Endothelial cell of umbilical vein (primary cell): ENCODE results near the gene FBXO44.

ENCODE experiments used
- POLR2A ChIP-seq: IDR thresholded peaks from 2 replicates; pipeline ENCODE4 v1.6.1; 2012; ENCODE audit warnings: low read depth, mild to moderate bottlenecking, control low read depth, low read length
- POLR2AphosphoS5 ChIP-seq: IDR thresholded peaks from 2 replicates; pipeline ENCODE4 v1.6.1; 2012; ENCODE audit warnings: low read depth, mild to moderate bottlenecking, control low read depth, low read length, moderate library complexity; ENCODE audit not compliant: insufficient read depth
- TF ChIP-seq, protein P1 (sequence below), 2 donors: IDR thresholded peaks; 1 replicate in 1 of 2; 2 replicates in 1 of 2; pipeline ENCODE4 v1.5.1; 2011; ENCODE audit warnings: low read length in 2 of 2, mild to moderate bottlenecking in 2 of 2, moderate library complexity in 2 of 2, control low read depth in 1 of 2, inconsistent platforms in 1 of 2, low read depth in 1 of 2; ENCODE audit not compliant: insufficient read depth in 1 of 2; ENCODE audit errors: extremely low read depth in 1 of 2

GRCh38 chr1:11613347-11613746 lies 41.3 kb upstream of the FBXO44 start:
- TF ChIP-seq, protein P1, sequence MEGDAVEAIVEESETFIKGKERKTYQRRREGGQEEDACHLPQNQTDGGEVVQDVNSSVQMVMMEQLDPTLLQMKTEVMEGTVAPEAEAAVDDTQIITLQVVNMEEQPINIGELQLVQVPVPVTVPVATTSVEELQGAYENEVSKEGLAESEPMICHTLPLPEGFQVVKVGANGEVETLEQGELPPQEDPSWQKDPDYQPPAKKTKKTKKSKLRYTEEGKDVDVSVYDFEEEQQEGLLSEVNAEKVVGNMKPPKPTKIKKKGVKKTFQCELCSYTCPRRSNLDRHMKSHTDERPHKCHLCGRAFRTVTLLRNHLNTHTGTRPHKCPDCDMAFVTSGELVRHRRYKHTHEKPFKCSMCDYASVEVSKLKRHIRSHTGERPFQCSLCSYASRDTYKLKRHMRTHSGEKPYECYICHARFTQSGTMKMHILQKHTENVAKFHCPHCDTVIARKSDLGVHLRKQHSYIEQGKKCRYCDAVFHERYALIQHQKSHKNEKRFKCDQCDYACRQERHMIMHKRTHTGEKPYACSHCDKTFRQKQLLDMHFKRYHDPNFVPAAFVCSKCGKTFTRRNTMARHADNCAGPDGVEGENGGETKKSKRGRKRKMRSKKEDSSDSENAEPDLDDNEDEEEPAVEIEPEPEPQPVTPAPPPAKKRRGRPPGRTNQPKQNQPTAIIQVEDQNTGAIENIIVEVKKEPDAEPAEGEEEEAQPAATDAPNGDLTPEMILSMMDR (IDR thresholded peaks at IDR 0.05; ENCODE audit: extremely low read depth in 1 of 2, insufficient read depth in 1 of 2, low read depth in 1 of 2, low read length in 2 of 2) = no peak
- TF ChIP-seq POLR2A (no peak), POLR2AphosphoS5 (no peak)
